ENCODE measurements around the gene KCNK2. TPM values are rescaled to one million over a fixed set of nuclear protein-coding genes. Genes with fewer than 3 reads are reported as not detected.

The KCNK2 gene
- total and polyA plus RNA-seq, 2 of the 4 experiments (the other 2 are of a cell fraction), result 45.9 to 86.9 TPM

GRCh38 chr1:215040190-215040589, 42.3 kb upstream of the KCNK2 start:
- Histone ChIP-seq H4K20me1 (ENCODE audit: insufficient read depth, low read length) (no peaks in the 10 kb centered on the region), H3K56ac (ENCODE audit: extremely low read depth, insufficient read depth, low read length) (no peak overlapping the region), H3K4ac (ENCODE audit: low read depth, low read length) (no peak overlapping the region), H3K27ac (ENCODE audit: insufficient read depth, low read length) (no peak overlapping the region), H3K36me3 (ENCODE audit: control insufficient read depth, insufficient read depth, low read length) (no peaks in the 10 kb centered on the region), H3K79me1 (ENCODE audit: low read depth in 1 of 2, low read length in 2 of 2) (no peaks in the 10 kb centered on the region), H3K27me3 (ENCODE audit: control insufficient read depth, insufficient read depth, low read length) (no peaks in the 10 kb centered on the region), H2BK15ac (ENCODE audit: low read depth, low read length) (no peak overlapping the region), H3K23ac (ENCODE audit: low read depth, low read length) (no peak overlapping the region), H2BK120ac (ENCODE audit: low read depth, low read length) (no peak overlapping the region), H3K9ac (ENCODE audit: low read depth, low read length) (no peak overlapping the region), H4K8ac (ENCODE audit: low read depth in 2 of 2, low read length in 2 of 2) (no peak overlapping the region), H4K91ac (ENCODE audit: insufficient read depth, low read depth, low read length) (no peak overlapping the region), H3K9me1 (ENCODE audit: insufficient read depth, low read length) (no peaks in the 10 kb centered on the region), H4K5ac (ENCODE audit: low read depth, low read length) (no peak overlapping the region), H3K4me3 (ENCODE audit: insufficient read depth, low read depth, low read length) (no peak overlapping the region), H2BK20ac (ENCODE audit: low read depth, low read length) (no peak overlapping the region), H3K4me2 (ENCODE audit: low read depth, low read length) (no peak overlapping the region), H3K9me3 (ENCODE audit: control insufficient read depth, insufficient read depth, low read length) (no peaks in the 10 kb centered on the region), H3K18ac (ENCODE audit: low read depth, low read length) (no peak overlapping the region), H3K4me1 (ENCODE audit: control insufficient read depth, insufficient read depth, low read length) (no peaks in the 10 kb centered on the region), H2AFZ (replicated peaks; ENCODE audit: low read length, poor library complexity) (no peak overlapping the region), H2AK9ac (replicated peaks; ENCODE audit: low read depth, low read length, poor library complexity) (no peak overlapping the region), H2BK5ac (ENCODE audit: low read depth, low read length, poor library complexity, severe bottlenecking) (no peak overlapping the region), H3K14ac (replicated peaks; ENCODE audit: low read depth, low read length) (no peak overlapping the region), H2AK5ac (ENCODE audit: low read depth, low read length) (no peak overlapping the region)
- no CpG with 5 or more reads among the region's 2 CpGs for WGBS, 2 experiments (ENCODE audit: extremely low coverage in 2 of 2, insufficient read length in 1 of 2)
- in situ Hi-C loops (cut with MboI; ENCODE audit: low sequenced_read_pairs) (no loop called here), intact Hi-C loops (cut with micrococcal nuclease) (no loop called here), dilution Hi-C loops (cut with HindIII; ENCODE audit: low sequenced_read_pairs, unreplicated experiment) (no loop called here)
- TF ChIP-seq MAZ (IDR thresholded peaks at IDR 0.05; ENCODE audit: borderline replicate concordance, low read depth, low read length), result no peak
- no peak for TF ChIP-seq SMC3 (IDR thresholded peaks at IDR 0.05; ENCODE audit: low read depth, low read length)
- DNase-seq, result no peak
- ChIA-PET CTCF (interaction anchor here (1.0 kb wide), 1 partner anchor 36 kb away, joined by 3 read pairs; no protein-coding TSS in a partner anchor), POLR2A (ENCODE audit: unreplicated experiment) (no interaction called here)
- no TSS peak for BruUV-seq (replicated peaks)
- ATAC-seq (ENCODE audit: low read depth), result no peak
